Ascending aorta (tissue), 2 donors: ENCODE measurements around the gene PRKG2. TPM values are rescaled to one million over a fixed set of nuclear protein-coding genes. Genes with fewer than 3 reads are reported as not detected.

Experiments used
- DNase-seq, 2 donors: peaks; one replicate each; pipeline ENCODE4 v3.0.0-alpha.2; 2019; ENCODE audit warnings: low spot score in 2 of 2
- H3K27ac ChIP-seq, 2 donors: fragments of 200-600 bp; sonication (generic); one replicate each; pipeline ENCODE4 v1.5.1; 2016 to 2017; ENCODE audit warnings: mild to moderate bottlenecking in 1 of 2
- H3K27me3 ChIP-seq: fragments of 200-600 bp; sonication (generic); one replicate; pipeline ENCODE4 v1.5.1; 2017
- H3K36me3 ChIP-seq, 2 donors: fragments of 200-600 bp; sonication (generic); one replicate each; pipeline ENCODE4 v1.5.1; 2016
- H3K4me1 ChIP-seq, 2 donors: fragments of 200-600 bp; sonication (generic); one replicate each; pipeline ENCODE4 v1.5.1; 2016 to 2017; ENCODE audit warnings: mild to moderate bottlenecking in 1 of 2
- H3K4me3 ChIP-seq, 2 donors: fragments of 200-600 bp; sonication (generic); one replicate each; pipeline ENCODE4 v1.5.1; 2016 to 2017; ENCODE audit warnings: mild to moderate bottlenecking in 1 of 2
- H3K9me3 ChIP-seq, 2 donors: fragments of 200-600 bp; sonication (generic); one replicate each; pipeline ENCODE4 v1.5.1; 2016
- CTCF ChIP-seq, 3 experiments: fragments of 200-600 bp in 2 of 3; fragments of 450-650 bp in 1 of 3; sonication (generic) in 2 of 3; IDR thresholded peaks; one replicate each; pipeline ENCODE4 v1.5.1; 2016 to 2019; ENCODE audit warnings: antibody characterized with exemption in 3 of 3, mild to moderate bottlenecking in 1 of 3, moderate library complexity in 1 of 3
- intact Hi-C: fragments of 100-400 bp; cut with DNase I; formaldehyde crosslinking; loops from one replicate; pipeline ENCODE4 v1.15.1; 2023
- total RNA-seq: library from RNA; depleted of rRNA; stranded (reverse); fragments of >200 nt; gene quantifications from one replicate; pipeline ENCODE4 v1.1.0, GENCODE V29; 2016

The PRKG2 gene
- total RNA-seq, 1 donor from 2014 or later = not detected

GRCh38 chr4:81195475-81195874 is 19.5 kb downstream of the PRKG2 start:
- no peak for DNase-seq
- no peak for TF ChIP-seq CTCF (IDR thresholded peaks at IDR 0.05)
- no peak overlapping the region for H3K27ac ChIP-seq
- H3K36me3 ChIP-seq = no peaks in the 10 kb centered on the region
- no peaks in the 10 kb centered on the region for H3K27me3 ChIP-seq
- no peak overlapping the region for H3K4me3 ChIP-seq
- intact Hi-C loops = no loop called here
- no peaks in the 10 kb centered on the region for H3K4me1 ChIP-seq
- no peaks in the 10 kb centered on the region for H3K9me3 ChIP-seq

- Histone ChIP-seq H3K9me3 (peaks cover 0 to 3% of the 10 kb centered on the region in 2 donors), H3K27ac (no peak overlapping the region), H3K4me3 (no peak overlapping the region), H3K27me3 (no peaks in the 10 kb centered on the region), H3K4me1 (no peaks in the 10 kb centered on the region), H3K36me3 (no peaks in the 10 kb centered on the region)
- DNase-seq = no peak
- TF ChIP-seq CTCF (IDR thresholded peaks at IDR 0.05) = no peak
- intact Hi-C loops = no loop called here
These were observed 20.7 kb downstream of the PRKG2 start for GRCh38 chr4:81194286-81194685.

GRCh38 chr4:81180916-81181315 is 34.1 kb downstream of the PRKG2 start:
- Histone ChIP-seq H3K4me1 (no peaks in the 10 kb centered on the region), H3K27me3 (no peaks in the 10 kb centered on the region), H3K9me3 (no peaks in the 10 kb centered on the region), H3K4me3 (no peak overlapping the region), H3K36me3 (no peaks in the 10 kb centered on the region), H3K27ac (no peak overlapping the region)
- TF ChIP-seq CTCF (IDR thresholded peaks at IDR 0.05) = no peak
- intact Hi-C loops = no loop called here
- no peak for DNase-seq

GRCh38 chr4:81179326-81179725 is 35.7 kb downstream of the PRKG2 start:
- intact Hi-C loops = no loop called here
- H3K4me1 ChIP-seq = no peaks in the 10 kb centered on the region
- no peaks in the 10 kb centered on the region for H3K36me3 ChIP-seq
- no peaks in the 10 kb centered on the region for H3K27me3 ChIP-seq
- no peak for TF ChIP-seq CTCF (IDR thresholded peaks at IDR 0.05)
- DNase-seq = no peak
- no peak overlapping the region for H3K27ac ChIP-seq
- no peak overlapping the region for H3K4me3 ChIP-seq
- H3K9me3 ChIP-seq = no peaks in the 10 kb centered on the region

- Histone ChIP-seq H3K36me3 (no peaks in the 10 kb centered on the region), H3K27me3 (no peaks in the 10 kb centered on the region), H3K9me3 (no peaks in the 10 kb centered on the region), H3K27ac (no peak overlapping the region), H3K4me3 (no peak overlapping the region), H3K4me1 (no peaks in the 10 kb centered on the region)
- intact Hi-C loops = no loop called here
- TF ChIP-seq CTCF (IDR thresholded peaks at IDR 0.05) = no peak
- no peak for DNase-seq
These were observed 41.8 kb downstream of the PRKG2 start for GRCh38 chr4:81173213-81173612.

GRCh38 chr4:81166458-81167160 is 48.4 kb downstream of the PRKG2 start:
- DNase-seq = no peak

More at GRCh38 chr4:81166458-81167160, 48.4 kb downstream of the PRKG2 start:
- H3K4me1 ChIP-seq = no peaks in the 10 kb centered on the region
- no peak overlapping the region for H3K4me3 ChIP-seq
- H3K27ac ChIP-seq = no peak overlapping the region
- no peaks in the 10 kb centered on the region for H3K36me3 ChIP-seq
- TF ChIP-seq CTCF (IDR thresholded peaks at IDR 0.05) = no peak
- H3K27me3 ChIP-seq = no peaks in the 10 kb centered on the region
- intact Hi-C loops = no loop called here
- H3K9me3 ChIP-seq = no peaks in the 10 kb centered on the region
